Stimulated activated CD4-positive, alpha-beta T cell treated with anti-CD3 and anti-CD28 coated beads, TNF-alpha, amount 100 ng/mL, for 48 hours (primary cell): ENCODE results near the gene TSPAN7.

Experiments used
- DNase-seq, 3 donors: peaks; one replicate each; pipeline ENCODE4 v3.0.0-alpha.2; 2020; ENCODE audit warnings: low read depth in 3 of 3

The TSPAN7 gene

DNA sequence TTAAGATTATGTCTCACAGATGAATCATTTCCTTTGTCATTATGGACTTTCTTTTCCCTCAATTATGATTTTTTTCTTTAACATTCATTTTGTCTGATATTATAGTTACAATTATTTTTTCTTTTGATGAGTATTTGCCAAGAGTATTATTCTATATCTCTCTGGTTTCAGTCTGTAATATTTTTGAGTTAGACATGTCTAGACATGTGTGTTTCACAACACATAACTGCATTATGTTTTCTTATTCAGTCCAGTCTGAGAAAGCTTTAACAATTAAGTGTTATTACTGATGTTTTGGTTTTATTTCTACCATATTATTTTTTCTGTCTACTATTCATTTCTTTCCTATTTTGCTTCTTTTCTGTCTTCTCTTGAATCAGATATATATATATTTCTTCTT is 131.6 kb downstream of the TSPAN7 start:
- no peak for DNase-seq

DNA sequence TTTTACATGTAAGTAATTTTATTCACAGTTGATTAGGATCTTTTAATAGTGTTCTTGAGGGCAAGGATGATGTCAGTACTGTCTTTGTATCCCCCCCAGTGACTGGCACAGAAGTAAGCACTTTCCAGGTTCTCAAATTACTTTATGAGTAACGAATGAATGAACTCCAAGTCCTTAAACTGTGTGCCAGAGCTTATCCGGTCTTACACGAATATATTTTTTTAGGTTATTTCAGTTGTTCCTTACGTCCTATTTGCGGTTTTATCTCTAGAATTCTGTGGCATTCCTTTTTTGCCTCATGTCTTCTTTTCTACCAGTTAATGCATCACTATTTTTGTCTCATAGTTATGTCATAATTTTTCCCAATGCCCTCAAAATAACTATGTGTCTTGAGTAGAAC is 133.1 kb downstream of the TSPAN7 start:
- DNase-seq = no peak

DNA sequence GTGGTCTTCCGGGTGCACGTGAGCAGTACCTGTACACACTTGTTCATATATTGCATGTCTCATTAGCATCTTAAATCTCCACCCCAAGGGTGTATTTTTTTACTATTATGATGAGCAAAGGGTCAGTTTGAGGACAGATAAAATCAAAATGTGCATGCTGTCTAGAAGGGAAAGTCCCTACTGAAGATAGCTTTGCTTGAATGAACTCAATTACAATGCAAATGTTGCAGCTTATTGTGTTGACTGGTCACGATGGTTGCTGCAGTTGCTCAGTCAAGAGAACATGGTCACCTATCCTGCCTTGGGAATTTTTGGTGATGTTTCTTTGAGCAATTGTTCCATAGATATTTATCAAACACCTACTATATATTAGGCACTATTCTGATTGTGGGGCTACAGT is 136.1 kb downstream of the TSPAN7 start:
- DNase-seq = no peak

DNA sequence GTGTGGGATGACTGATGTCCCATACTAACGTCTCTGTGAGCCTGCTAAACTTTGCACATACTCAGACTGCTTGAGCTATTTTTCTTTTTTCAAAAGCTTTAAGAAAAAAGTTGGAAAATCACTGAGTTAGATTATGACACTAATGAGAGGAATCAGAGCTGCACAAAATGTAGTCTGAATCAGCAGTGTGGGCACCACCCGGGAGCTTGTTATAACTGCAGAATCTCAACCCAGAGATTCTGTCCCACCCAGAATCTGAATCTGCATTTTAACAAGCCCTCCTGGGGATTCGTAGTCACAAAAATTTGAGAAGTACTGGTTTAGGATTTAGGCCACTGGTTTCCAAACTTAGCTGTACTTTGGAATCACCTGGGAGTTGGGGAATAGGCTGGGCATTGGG is 137.8 kb downstream of the TSPAN7 start:
- no peak for DNase-seq

DNA sequence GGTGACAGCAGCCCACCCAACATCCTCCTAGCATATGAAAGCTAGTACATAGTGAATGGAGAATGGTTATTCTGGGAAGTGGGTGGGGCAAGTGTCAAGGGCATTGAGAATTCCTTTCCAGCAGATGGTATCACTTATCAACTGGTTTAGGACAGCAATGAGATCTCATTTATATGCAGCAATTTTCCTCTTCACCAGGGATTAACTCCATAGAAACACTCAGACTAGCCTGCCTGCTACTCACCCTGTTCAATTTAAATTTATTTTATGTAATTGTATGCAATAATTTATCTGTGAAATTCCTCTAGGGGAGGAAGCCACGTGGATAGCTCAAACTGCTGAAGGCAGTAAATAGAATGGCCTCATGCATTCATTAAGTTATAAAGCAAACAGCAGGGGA is 138.4 kb downstream of the TSPAN7 start:
- no peak for DNase-seq

DNA sequence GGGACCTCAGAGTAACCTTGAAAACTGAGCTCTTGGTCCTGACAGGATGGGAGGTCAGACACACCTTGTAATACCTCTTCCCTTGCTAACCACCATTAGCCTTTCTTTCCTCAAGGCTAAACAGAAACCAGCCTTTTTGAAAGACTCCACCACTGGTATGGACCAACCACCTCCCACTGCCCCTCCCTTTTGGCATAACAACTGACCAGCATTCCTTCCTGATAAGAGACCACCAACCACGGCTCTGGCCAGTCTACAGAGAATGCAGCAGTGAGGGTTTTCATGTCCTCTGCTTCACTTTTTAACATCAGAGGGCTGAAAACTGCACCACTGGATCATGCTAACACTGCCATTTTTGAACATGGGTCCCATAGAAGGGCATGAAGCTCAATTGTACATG is 139.7 kb downstream of the TSPAN7 start:
- no peak for DNase-seq

DNA sequence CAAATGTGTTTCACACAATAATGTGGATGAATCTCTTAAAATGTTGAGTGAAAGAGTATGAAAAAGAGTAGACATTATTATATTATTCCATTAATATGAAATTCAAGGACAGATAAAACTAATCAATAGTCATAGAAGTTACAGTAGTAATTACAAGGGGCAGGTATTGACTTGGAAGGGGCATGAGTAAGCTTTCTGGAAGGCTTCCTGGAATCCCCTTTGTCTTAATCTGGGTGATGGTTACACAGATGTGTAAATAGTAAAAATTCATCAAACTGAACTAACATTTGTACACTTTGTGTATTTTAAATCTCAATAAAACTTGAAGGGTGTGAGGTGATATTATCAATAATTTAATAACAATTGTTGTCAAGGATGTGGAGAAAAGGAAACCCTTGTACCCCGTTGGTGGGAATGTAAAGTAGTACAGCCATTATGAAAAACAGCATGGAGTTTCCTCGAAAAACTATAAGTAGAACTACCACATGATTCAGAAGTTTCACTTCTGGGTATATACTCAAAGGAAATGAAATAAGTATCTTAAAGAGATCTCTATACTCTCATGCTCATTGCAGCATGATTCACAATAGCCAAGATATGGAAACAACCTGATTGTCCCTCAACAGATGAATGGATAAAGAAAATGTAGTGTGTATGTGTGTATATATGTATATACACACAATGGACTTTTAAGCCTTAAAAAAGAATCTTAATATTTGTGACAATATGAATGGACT is 143.0 kb downstream of the TSPAN7 start:
- no peak for DNase-seq

DNA sequence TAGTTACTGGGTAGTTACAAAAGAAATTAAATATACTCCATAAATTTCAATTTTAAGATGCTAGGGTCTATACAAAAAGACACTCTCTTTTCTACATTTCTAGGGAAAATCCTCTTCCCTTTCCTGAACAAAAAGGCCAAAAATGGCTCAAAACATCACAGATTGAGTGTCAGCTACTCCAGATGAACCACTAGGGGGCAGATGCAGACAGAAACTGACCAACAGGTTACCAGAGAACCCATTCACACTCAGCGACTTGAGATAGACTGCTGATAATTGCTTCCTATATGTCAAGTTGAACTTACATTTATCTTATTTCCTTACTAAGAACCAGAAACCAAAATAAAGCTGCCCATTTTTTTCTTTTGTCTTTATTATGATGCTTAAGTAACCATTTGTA is 156.5 kb downstream of the TSPAN7 start:
- DNase-seq = no peak

DNA sequence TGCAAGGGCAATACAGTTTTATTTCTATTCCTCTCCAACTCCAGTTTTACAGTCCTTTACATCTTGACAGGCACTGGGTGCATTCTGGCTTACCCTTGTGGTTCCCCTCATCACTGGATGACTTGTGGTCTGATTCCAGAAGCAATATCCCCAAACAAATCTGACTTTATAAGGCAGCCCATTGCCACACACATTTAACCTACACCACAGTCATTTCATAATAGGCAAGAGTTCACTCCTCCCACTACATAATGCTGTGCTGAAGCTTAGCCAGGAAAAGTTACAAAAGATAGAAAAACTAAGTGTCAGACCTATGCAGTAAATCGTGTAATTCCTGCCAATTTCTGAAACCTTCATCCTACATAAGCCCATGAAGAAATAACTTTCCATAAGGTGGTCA is 157.0 kb downstream of the TSPAN7 start:
- no peak for DNase-seq

DNA sequence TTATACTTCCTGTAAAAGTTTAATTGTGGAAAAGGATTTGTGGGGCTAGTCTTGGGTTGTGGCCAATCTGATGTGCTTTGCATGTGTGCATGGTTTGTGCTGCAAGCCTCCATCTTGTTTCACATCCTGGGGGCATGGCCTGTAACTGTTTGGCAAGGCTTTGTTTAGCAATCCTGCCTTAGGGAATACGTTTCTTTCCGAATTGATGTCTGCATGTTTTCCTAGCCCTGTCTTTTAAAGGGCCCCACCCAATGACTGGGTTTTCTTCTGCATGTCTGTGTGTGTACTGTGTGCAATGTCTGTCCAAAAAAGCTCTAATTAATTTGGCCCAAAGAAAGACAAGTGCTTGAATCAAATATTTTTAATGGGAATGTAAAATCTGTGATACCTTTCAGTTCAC is 165.3 kb downstream of the TSPAN7 start:
- DNase-seq = no peak

DNA sequence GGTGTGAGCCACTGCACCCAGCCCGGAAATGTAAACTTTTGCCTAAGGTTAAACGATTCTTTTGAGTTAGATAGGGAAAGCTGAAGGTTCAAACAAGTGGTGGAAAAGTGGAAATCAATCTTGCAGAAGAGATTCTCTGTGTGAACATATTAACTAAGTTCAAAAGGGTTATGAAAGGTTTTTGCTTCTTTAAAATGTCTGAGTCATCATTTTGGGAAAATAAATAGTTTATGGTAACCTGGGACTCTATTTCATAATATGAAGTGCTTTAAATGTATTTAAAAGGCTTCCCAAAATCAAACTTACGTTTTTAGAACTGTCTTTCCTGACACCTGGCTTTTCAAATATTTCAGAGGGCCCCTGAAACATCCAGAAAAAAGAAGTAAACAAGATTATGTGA is 166.3 kb downstream of the TSPAN7 start:
- DNase-seq = no peak

DNA sequence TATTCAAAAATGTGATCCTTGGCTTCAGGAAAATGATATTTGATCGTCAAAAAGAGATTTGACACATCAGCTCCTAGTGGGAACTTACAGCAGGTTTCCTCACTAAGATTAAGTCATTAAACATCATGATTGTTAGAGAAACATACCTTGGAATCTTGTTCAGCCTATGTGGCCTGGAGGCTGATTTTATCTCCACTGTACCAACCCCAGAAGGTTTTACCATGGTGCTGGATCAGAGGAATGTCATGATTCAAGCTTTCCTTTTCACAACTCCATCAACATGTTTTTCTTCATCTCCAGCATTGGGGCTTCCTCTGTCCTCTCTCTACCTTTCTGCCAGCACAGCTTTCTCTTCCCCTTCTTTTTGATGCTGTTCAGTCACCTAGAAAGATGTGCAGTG is 171.5 kb downstream of the TSPAN7 start:
- no peak for DNase-seq
